ENCODE measurements around the gene INO80.
A peak's percentile ranks its signal among the peaks of the same experiment; 100 is the strongest.
"Not testable (repeated sequence)": the region's sequence is repeated elsewhere in the genome, so short reads cannot be mapped to it uniquely, and the experiment has no call there.

The INO80 gene

DNA sequence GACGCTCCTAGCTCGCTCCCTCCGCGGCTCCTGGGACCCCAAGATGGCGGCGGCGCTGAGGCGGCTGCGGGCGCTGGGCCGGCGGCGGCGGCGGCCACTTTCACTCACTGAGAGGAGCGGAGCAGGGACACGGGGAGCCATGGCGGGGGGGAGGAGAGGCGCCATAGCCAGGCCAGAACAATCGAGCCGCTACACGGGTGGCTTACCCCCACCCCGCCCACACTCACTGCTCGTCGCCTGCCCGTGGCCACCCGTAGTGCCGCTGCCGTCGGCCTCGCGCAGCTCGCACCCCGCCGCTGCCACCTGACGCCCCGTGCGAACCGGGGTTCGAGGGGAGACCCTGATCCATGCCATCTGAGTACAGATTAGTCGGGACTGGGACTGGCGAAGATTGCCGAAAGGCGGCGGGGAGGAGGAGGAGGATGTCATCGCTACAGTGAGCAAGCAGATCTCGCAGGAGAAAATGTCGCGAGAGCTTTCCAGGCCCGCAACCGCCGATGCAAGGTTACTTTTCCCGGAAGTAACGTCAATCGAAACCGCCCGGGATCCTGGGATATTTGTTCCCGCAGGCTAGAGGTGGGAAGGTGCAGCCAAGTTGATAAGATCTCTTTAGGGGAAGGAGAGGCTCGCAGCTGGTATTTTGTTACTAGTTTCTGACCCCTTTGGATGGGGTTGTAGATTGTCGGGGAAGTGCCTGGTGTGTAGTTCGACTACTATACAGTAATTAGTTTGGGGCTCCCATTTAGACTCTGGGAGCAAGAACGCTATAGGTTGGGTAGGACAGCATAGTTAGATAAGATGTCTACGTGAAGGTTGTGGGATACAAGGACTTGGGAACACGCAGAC, at the start of gene INO80:
INO80 (minus strand) TSS at position 165 of the 846 bp plus-strand sequence. CDS start 19,970 bp downstream, outside the sequence.
- DNase-seq, result peak; percentile 94

DNA sequence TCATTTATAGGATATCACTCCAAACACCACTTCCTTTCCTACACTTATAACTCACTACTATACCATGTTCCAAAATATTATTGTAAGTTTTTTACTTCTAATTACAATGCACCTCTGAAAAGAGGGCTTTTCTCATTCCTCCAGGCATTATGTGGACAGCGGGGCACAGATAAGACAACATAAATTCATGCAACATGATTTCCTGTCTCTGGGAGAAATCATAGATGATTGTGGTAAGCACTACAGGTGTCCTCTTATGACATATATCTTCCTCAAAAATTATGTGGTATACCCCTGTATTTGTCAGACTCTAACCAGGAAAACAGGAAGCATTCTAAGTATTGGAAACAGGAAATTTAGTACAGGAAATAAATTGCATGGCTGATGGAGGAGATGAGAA, 45.7 kb upstream of the INO80 start:
- DNase-seq, result no peak

GRCh38 chr15:41161336-41161735, 45.3 kb upstream of the INO80 start:
- no peak for DNase-seq

DNA sequence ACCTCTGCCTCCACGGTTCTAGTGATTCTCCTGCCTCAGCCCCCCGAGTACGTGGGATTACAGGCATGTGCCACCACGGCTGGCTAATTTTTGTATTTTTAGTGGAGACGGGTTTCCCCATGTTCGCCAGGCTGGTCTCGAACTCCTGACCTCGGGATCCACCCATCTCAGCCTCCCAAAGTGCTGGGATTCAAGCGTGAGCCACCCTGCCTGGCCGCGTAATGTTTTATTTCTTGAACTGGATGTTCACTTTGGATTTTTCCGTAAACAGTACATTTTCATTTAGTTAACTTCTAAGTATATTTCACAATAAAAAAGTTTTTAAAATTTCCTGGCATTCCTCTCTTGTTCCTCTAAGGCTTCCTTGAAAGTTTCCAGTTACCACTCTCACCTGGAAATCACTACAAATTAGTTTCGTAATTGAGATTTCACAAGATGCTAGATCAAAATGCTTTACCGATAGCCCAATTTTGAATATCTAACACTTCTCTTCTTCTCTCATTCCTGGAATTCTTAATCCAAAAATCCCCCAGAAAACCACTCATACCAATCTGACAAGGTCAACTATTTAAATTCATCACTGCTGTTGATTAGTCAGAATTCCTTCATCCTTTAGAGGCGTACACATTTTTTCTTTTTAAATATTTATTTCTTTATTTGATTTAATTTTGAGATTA, 44.7 kb upstream of the INO80 start:
- no peak for DNase-seq

DNA sequence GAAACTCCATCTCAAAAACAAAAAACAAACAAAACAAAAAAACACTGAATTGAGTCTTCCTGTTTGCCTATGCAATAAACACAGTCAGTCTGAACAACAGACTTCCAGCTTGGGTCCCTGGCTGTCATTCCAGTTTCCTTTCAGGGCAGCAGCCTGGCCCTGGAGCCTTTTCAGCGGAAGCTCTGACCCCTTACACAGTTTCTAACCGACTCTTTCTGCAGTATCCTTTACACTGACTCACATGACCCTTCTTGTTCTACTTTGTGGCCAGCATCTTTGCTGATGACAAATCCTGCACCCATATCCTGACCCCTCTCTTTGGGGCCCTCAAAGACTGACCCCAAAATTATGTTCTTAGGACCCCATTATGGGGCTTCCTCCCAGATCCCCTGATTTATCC, 38.3 kb upstream of the INO80 start:
- no peak for DNase-seq

DNA sequence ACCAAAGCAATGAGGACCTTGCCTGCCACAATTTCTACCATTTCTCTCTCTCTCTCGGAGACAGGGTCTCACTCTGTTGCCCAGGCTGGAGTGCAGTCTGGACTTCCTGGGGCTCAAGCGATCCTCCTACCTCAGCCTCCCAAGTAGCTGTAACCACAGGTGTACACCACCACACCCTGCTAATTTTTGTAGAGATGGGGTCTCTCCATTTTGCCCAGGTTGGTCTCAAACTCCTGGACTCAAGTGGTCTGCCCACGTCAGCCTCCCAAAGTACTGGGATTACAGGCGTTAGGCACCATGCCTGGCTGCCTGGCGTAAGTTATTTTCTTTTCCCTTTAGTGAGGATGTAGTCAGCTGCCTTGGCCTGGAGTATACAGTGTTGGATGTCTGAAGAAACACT, 37.7 kb upstream of the INO80 start:
- no peak for DNase-seq

DNA sequence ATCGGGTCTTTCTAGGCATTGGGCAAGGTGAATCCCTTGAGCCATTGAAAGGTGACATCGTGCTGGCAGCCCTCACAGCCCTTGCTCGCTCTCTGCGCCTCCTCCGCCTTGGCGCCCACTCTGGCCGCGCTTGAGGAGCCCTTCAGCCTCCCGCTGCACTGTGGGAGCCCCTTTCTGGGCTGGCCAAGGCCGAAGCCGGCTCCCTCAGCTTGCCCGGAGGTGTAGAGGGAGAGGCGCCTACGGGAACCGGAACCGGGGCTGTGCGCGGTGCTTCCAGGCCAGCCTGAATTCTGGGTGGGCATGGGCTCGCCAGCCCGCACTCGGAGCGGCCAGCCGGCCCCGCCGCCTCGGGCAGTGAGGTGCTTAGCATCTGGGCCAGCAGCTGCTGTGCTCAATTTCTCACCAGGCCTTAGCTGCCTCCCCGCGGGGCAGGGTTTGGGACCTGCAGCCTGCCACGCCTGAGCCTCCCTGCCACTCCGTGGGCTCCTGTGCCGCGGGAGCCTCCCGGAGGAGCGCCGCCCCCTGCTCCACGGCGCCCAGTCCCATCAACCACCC, 35.4 kb upstream of the INO80 start:
- DNase-seq, result no peak

GRCh38 chr15:41150279-41150678, 34.2 kb upstream of the INO80 start:
- DNase-seq, result no peak

GRCh38 chr15:41148065-41148464, 32.0 kb upstream of the INO80 start:
- no peak for DNase-seq

DNA sequence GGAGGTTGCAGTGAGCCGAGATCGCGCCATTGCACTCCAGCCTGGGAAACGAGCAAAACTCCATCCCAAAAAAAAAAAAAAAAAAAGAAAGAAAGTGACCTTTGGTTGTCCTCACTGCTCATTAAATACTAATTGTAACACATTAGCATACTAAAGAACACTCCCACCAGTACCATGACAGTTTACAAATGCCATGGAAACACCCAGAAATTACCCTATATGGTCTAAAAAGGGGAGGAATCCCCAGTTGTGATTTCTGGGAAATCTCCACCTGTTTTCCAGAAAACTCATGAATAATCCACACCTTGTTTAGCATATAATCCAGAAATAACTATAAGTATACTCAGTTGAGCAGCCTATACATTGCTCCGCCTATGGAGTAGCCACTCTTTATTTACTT, 23.5 kb upstream of the INO80 start:
- no peak for DNase-seq

DNA sequence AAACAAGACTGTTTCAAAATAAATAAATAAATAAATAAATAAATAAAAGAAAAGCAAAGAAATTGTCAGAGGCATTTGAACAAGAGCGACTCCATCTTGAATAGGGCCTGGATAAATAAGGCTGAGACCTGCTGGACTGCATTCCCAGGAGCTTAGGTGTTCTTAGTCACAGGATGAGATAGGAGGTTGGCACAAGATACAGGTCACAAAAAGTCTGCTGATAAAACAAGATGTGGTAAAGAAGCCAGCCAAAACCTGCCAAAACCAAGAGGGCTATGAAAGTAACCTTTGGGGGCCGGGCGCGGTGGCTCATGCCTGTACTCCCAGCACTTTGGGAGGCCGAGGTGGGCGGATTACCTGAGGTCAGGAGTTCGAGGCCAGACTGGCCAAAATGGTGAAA, 23.0 kb upstream of the INO80 start:
- DNase-seq, result not testable (repeated sequence)

GRCh38 chr15:41135580-41135979, 19.5 kb upstream of the INO80 start:
- DNase-seq, result not testable (repeated sequence)

DNA sequence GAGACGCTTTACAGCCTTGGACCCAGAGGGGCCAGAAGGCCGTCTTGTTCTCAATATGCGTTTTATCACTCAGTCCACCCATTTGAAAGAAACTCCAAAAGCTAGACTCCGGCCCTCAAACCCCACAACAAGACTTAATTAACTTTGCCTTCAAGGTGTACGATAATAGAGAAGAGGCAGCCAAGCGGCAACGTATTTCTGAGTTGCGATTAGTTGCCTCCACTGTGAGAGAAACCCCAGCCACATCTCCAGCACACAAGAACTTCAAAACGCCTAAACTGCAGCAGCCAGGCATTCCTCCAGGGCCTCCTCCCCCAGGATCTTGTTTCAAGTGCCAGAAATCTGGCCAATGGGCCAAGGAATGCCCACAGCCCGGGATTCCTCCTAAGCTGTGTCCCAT, 17.4 kb upstream of the INO80 start:
- DNase-seq, result no peak

- not testable (repeated sequence) for DNase-seq
Observed at GRCh38 chr15:41132094-41132493, 16.0 kb upstream of the INO80 start.

DNA sequence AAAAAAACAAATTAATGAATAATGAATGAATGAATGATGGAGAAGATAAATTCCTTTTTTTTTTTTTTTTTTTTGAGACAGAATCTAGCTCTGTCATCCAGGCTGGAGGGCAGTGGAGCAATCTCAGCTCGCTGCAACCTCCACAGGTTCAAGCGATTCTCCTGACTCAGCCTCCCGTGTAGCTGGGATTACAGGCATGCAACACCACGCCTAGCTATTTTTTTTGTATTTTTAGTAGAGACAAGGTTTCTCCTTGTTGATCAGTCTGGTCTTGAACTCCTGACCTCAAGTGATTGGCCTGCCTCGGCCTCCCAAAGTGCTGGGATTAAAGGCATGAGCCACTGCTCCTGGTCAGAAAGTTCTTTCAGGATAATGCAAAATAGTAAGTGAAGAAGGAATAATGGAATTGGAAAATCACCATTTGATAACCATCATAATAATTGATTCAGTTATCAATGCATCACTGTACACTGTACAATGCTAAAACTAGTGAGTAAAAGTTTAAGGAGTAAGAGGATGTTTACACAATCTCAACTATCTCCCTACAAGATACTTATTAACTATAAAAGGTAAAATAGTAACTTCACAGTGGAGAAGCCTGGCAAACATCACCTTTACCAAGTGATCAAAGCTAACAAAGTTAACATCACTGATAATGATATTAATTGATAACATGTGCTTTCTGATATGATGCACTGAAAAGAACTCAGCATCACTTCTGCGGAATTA, 12.3 kb upstream of the INO80 start:
- DNase-seq, result no peak

DNA sequence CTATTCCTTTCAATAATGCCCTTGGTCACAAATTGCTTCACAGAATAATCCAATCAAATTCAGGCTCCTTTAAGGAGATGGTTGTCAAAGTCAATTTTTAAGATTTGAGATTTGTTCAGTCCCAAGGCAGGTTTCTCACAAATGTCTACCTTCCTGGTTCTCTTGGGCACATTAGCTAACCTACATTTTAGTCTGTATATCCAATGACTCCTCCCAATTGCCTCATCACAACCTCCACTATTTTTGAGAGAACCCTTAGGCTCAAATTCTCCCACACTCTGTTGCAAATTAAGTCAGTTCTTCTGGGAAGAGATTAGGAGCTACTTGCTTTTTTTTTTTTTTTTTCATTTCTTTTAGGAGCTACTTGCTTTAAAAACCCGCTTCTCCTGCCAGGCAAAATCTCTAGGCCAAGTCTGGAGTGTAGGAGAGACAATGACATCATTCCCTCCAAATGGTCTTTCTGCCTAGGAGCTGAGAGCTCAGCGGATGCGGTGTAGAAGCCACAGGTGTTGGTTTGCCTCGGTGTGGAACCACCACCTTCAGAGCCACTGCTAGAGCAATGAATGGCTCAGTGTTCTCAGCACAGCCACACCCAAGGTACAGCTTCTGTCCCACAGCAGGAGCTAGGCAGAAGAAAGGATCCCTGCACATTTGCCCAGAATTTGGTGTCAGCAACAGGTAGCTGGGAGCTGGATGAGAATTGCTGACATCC, 10.0 kb upstream of the INO80 start:
- DNase-seq, result no peak

- no peak for DNase-seq
Observed at GRCh38 chr15:41125063-41125669, 9.1 kb upstream of the INO80 start.

GRCh38 chr15:41124058-41124457, 8.0 kb upstream of the INO80 start:
- no peak for DNase-seq

- no peak for DNase-seq
Observed at GRCh38 chr15:41122849-41123248, 6.8 kb upstream of the INO80 start.

GRCh38 chr15:41121951-41122350, 5.9 kb upstream of the INO80 start:
- no peak for DNase-seq

GRCh38 chr15:41116962-41117252, 827 bp upstream of the INO80 start:
- DNase-seq, result no peak

DNA sequence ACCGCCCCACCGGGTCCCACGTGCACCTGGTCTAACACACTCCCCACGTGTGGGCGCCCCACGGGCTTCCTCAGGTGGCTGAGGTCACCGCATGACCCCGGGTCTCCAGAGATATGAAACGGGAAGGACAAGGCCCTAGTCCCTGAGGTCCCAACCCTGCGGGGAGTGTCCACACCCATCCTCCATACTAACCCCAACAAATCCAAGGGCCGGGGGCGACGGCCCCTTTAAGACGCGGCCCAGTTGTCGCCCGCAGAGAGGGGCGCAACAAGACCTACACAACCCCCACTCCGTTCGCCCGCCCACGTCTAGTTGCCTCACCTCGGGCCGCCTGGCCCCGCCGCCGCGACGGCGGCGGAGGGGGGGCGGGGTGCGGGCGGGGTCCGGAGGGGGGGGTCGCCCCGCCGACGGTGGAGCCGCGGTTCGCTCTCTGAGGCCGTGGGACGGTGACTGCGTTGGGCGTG, 396 bp downstream of the INO80 start:
- no peak for DNase-seq

Data from T1000 (cell line).